AG10803 (cell line): ENCODE measurements around the gene SSUH2.
"Not testable (repeated sequence)": the region's sequence is repeated elsewhere in the genome, so short reads cannot be mapped to it uniquely, and the experiment has no call there.

Experiments
- DNase-seq: peaks from one replicate; pipeline ENCODE4 v3.0.0; 2010; ENCODE audit warnings: low read depth
- H3K4me3 ChIP-seq: 2 replicates; pipeline ENCODE4 v1.5.1; 2011; ENCODE audit warnings: mild to moderate bottlenecking, low read length, control low read depth
- CTCF ChIP-seq: conservative IDR thresholded peaks from 2 replicates; pipeline ENCODE4 v1.5.1; 2011; ENCODE audit warnings: mild to moderate bottlenecking, low read length, control low read depth, inconsistent platforms

The SSUH2 gene

GRCh38 chr3:8581806-8582445 is 62.7 kb downstream of the SSUH2 start:
- no peak for DNase-seq
- no peak for TF ChIP-seq CTCF
- H3K4me3 ChIP-seq = no peak overlapping the region

- TF ChIP-seq CTCF = no peak
These were observed 63.2 kb downstream of the SSUH2 start for GRCh38 chr3:8581373-8581772.

GRCh38 chr3:8580434-8580833 is 64.2 kb downstream of the SSUH2 start:
- not testable (repeated sequence) for H3K4me3 ChIP-seq

More at GRCh38 chr3:8581373-8581772, 63.2 kb downstream of the SSUH2 start:
- H3K4me3 ChIP-seq = no peak overlapping the region
- no peak for DNase-seq

GRCh38 chr3:8579943-8580342 is 64.7 kb downstream of the SSUH2 start:
- H3K4me3 ChIP-seq = no peak overlapping the region
- DNase-seq = no peak
- TF ChIP-seq CTCF = no peak

More at GRCh38 chr3:8580434-8580833, 64.2 kb downstream of the SSUH2 start:
- DNase-seq = peak; percentile 64

GRCh38 chr3:8579096-8579495 is 65.5 kb downstream of the SSUH2 start:
- no peak overlapping the region for H3K4me3 ChIP-seq
- no peak for TF ChIP-seq CTCF
- no peak for DNase-seq

GRCh38 chr3:8578282-8578681 is 66.3 kb downstream of the SSUH2 start:
- no peak overlapping the region for H3K4me3 ChIP-seq
- TF ChIP-seq CTCF = no peak
- DNase-seq = no peak

- no peak for TF ChIP-seq CTCF
- DNase-seq = peak; percentile 71
- H3K4me3 ChIP-seq = no peak overlapping the region
These were observed 67.6 kb downstream of the SSUH2 start for GRCh38 chr3:8576841-8577571.
